ENCODE results near the gene ZDHHC14.

ZDHHC14 gene

DNA sequence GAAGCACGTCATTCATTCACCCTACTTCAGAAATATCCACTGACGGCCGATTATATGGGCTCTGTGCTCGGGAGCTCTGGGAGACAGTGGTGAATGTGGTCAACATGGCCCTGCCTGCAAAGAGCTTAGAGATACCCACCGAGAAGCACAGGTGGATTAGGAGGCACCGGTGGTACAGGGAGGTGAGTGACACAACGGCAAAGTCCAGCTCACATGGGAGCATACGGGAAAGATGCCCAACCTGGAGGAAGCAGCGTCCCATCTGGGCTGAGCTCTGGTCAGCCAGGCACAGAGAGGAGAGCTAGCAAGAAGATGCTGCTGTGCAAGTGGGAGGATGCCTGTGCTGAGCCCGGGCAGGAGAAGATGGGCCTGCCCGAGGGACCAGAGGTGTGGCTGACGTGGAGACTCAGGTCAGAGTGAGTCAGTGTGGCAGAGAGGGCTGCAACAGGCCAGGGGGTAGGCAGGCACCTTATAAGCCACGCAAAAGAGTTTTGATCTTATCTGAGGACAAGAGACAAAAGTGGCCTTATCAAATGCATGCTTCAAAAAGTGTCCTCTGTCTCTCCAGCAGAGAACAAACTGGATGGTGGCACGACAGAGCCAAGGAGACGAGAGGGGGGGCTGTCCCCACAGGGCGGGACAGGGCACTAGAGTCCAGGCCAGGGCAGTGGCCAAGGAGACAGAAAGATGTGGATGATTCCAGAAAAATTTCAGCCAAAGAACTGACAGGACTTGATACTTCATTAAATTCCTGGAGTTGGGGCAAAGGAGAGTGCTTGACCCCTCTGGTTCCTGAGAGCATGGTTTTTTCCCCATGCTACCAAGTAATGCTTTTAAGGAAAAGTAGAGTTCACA is 227.5 kb downstream of the ZDHHC14 start:
- no peak overlapping the region for H3K4me3 ChIP-seq (ENCODE audit: low read depth, low read length)
- H3K9me3 ChIP-seq (ENCODE audit: severe bottlenecking): no peaks in the 10 kb centered on the region
- no peak overlapping the region for H3K27ac ChIP-seq
- DNase-seq: no peak
- H3K27me3 ChIP-seq (ENCODE audit: insufficient read depth, low read depth, severe bottlenecking): no peaks in the 10 kb centered on the region
- H3K36me3 ChIP-seq: no peaks in the 10 kb centered on the region
- TF ChIP-seq, protein P1, sequence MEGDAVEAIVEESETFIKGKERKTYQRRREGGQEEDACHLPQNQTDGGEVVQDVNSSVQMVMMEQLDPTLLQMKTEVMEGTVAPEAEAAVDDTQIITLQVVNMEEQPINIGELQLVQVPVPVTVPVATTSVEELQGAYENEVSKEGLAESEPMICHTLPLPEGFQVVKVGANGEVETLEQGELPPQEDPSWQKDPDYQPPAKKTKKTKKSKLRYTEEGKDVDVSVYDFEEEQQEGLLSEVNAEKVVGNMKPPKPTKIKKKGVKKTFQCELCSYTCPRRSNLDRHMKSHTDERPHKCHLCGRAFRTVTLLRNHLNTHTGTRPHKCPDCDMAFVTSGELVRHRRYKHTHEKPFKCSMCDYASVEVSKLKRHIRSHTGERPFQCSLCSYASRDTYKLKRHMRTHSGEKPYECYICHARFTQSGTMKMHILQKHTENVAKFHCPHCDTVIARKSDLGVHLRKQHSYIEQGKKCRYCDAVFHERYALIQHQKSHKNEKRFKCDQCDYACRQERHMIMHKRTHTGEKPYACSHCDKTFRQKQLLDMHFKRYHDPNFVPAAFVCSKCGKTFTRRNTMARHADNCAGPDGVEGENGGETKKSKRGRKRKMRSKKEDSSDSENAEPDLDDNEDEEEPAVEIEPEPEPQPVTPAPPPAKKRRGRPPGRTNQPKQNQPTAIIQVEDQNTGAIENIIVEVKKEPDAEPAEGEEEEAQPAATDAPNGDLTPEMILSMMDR (IDR thresholded peaks at IDR 0.05; ENCODE audit: low read depth, low read length): no peak

DNA sequence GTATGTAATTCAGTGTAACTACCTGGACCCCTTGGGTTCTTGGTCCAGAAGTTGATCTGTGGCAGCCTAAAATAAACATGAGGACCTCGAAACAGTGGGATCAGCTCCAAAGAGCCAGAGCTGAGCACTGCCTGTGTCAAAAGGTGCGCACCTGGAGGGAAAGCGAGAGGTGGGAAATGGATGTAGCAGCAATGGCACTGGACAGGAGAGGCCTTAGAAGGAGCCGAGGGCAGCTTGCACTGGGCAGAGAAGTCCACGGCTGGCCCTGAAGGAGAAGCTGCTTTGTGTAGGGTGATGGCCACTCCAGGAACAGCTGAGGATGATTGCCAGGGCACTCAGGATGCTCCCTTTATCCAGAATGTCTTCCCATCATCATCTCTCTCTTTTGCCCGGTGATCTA is 228.1 kb downstream of the ZDHHC14 start:
- Histone ChIP-seq H3K36me3 (no peaks in the 10 kb centered on the region), H3K27me3 (ENCODE audit: insufficient read depth, low read depth, severe bottlenecking) (no peaks in the 10 kb centered on the region), H3K27ac (no peak overlapping the region), H3K9me3 (ENCODE audit: severe bottlenecking) (no peaks in the 10 kb centered on the region), H3K4me3 (ENCODE audit: low read depth, low read length) (no peak overlapping the region)
- TF ChIP-seq, protein P1 (IDR thresholded peaks at IDR 0.05; ENCODE audit: low read depth, low read length): no peak
- no peak for DNase-seq

DNA sequence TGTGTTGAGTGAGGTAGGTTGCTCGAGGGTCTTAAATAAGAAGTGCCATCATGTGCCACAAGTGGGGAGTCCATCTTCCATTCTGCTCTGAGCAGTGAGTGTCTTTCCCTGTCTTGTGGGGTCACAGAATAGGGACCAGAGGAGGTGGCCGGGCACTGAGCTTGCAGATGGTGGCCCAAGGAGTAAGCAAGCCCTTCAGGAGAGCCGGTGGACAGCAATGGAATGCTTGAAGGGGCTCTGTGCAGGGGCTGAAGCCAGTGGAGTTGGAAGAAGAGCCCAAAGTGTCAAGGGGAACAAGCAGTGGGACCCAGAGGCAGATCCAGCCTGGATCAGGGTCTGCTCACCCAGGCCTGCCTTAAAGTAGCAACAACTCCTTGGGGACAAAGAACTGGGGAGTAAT is 228.6 kb downstream of the ZDHHC14 start:
- Histone ChIP-seq H3K27ac (no peak overlapping the region), H3K9me3 (ENCODE audit: severe bottlenecking) (no peaks in the 10 kb centered on the region), H3K4me3 (ENCODE audit: low read depth, low read length) (no peak overlapping the region), H3K27me3 (ENCODE audit: insufficient read depth, low read depth, severe bottlenecking) (no peaks in the 10 kb centered on the region), H3K36me3 (no peaks in the 10 kb centered on the region)
- TF ChIP-seq, protein P1 (IDR thresholded peaks at IDR 0.05; ENCODE audit: low read depth, low read length): no peak
- DNase-seq: no peak

DNA sequence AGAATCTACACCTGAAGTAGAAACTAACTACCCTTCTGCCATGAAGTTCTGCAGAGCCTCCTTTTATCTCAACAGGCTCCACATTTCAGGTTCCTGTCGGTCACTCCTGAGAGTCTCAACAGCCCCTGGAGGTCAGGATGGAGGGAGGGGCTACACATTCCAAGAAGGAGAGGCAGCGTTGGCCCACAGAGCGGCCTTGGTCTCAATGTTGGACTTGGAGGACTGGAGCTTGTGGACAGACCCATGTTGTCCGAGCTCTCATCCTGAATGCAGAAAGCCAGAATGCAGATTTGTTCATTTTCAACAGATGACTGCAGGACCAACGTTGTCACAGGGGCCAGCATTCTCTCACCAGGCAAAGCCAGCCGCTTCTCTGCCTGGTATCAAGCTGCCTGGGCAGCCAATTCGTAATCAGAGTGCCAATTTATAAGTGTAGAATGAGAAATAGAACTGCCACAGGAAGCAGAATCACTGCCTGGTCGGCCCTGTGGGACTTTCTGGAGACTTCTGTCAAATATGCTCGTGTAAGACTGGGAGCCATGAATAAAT is 229.5 kb downstream of the ZDHHC14 start:
- no peak overlapping the region for H3K27ac ChIP-seq
- H3K27me3 ChIP-seq (ENCODE audit: insufficient read depth, low read depth, severe bottlenecking): no peaks in the 10 kb centered on the region
- no peak overlapping the region for H3K4me3 ChIP-seq (ENCODE audit: low read depth, low read length)
- H3K9me3 ChIP-seq (ENCODE audit: severe bottlenecking): no peaks in the 10 kb centered on the region
- TF ChIP-seq, protein P1 (IDR thresholded peaks at IDR 0.05; ENCODE audit: low read depth, low read length): no peak
- no peak for DNase-seq
- H3K36me3 ChIP-seq: no peaks in the 10 kb centered on the region

DNA sequence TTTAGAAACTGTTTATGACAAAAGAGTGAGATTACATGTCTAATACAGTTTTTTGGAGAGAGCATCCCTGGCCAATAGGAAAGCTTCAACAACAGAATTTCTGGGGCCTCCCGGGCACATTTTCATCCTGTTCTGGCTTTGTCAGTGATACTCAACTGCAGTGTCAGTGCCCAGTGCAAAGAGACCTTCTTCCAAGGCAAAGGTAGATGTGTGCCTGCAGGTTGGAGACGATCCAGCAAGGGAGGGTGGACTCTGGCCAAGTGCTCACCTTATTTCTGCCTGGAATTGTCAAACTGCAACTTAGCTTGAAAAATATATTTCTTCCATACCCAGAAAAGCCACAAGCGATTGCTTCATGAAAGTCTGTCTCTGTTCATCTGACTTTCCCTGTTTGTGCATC is 230.4 kb downstream of the ZDHHC14 start:
- DNase-seq: no peak
- Histone ChIP-seq H3K27ac (no peak overlapping the region), H3K4me3 (ENCODE audit: low read depth, low read length) (no peak overlapping the region), H3K9me3 (ENCODE audit: severe bottlenecking) (no peaks in the 10 kb centered on the region), H3K36me3 (no peaks in the 10 kb centered on the region), H3K27me3 (ENCODE audit: insufficient read depth, low read depth, severe bottlenecking) (no peaks in the 10 kb centered on the region)
- TF ChIP-seq, protein P1 (IDR thresholded peaks at IDR 0.05; ENCODE audit: low read depth, low read length): no peak
